ENCODE results near the gene ZFPM1.

- no peak for TF ChIP-seq EP300 (IDR thresholded peaks at IDR 0.05)
- TF ChIP-seq CTCF (IDR thresholded peaks at IDR 0.05), result no peak
Measured at GRCh38 chr16:88472637-88473205, 19.6 kb downstream of the ZFPM1 start.
